OCI-LY1 (cell line): ENCODE data around the gene ACAT2.
"Not testable (repeated sequence)": the region's sequence is repeated elsewhere in the genome, so short reads cannot be mapped to it uniquely, and the experiment has no call there.

Source experiments
- H2AFZ ChIP-seq: fragments of 200-600 bp; sonication (generic), shearing (Covaris generic); 2 replicates; pipeline ENCODE4 v1.6.0; 2014; ENCODE audit warnings: antibody characterized with exemption, mild to moderate bottlenecking, low read length
- H3F3A ChIP-seq: fragments of 200-600 bp; sonication (generic), shearing (Covaris generic); 2 replicates; pipeline ENCODE4 v1.6.0; 2014; ENCODE audit warnings: mild to moderate bottlenecking, antibody characterized with exemption, low read length, moderate library complexity; ENCODE audit not compliant: insufficient read depth
- H3K27ac ChIP-seq: fragments of 200-600 bp; sonication (generic); 2 replicates; pipeline ENCODE4 v1.5.1; 2014; ENCODE audit warnings: low read length, mixed run types, mild to moderate bottlenecking, low read depth; ENCODE audit not compliant: poor library complexity, severe bottlenecking
- H3K27me3 ChIP-seq: fragments of 200-600 bp; sonication (generic); 2 replicates; pipeline ENCODE4 v1.6.0; 2014; ENCODE audit warnings: antibody characterized with exemption, mild to moderate bottlenecking, low read length, moderate library complexity; ENCODE audit not compliant: insufficient read depth
- H3K36me3 ChIP-seq: fragments of 200-600 bp; sonication (generic); 2 replicates; pipeline ENCODE4 v1.6.1; 2014; ENCODE audit warnings: mild to moderate bottlenecking, antibody characterized with exemption, low read length, moderate library complexity, mixed read lengths; ENCODE audit not compliant: insufficient read depth
- H3K4me1 ChIP-seq: fragments of 200-600 bp; sonication (generic); 2 replicates; pipeline ENCODE4 v1.5.1; 2014; ENCODE audit warnings: mild to moderate bottlenecking, low read length, moderate library complexity; ENCODE audit not compliant: insufficient read depth, severe bottlenecking
- H3K4me2 ChIP-seq: fragments of 200-600 bp; sonication (generic), shearing (Covaris generic); 2 replicates; pipeline ENCODE4 v1.6.1; 2014; ENCODE audit warnings: low read length
- H3K4me3 ChIP-seq: fragments of 200-600 bp; sonication (generic); 2 replicates; pipeline ENCODE4 v1.5.1; 2014; ENCODE audit warnings: low read length, low read depth, mild to moderate bottlenecking, mixed read lengths; ENCODE audit not compliant: poor library complexity, severe bottlenecking
- H3K79me2 ChIP-seq: fragments of 200-600 bp; shearing (Covaris generic); 2 replicates; pipeline ENCODE4 v1.6.1; 2016; ENCODE audit warnings: mixed run types, low read length, mixed read lengths; ENCODE audit not compliant: insufficient read depth
- H3K9ac ChIP-seq: fragments of 200-600 bp; sonication (generic), shearing (Covaris generic); 2 replicates; pipeline ENCODE4 v1.6.1; 2014; ENCODE audit warnings: mild to moderate bottlenecking, low read length, mixed read lengths
- H3K9me2 ChIP-seq: fragments of 200-600 bp; sonication (generic), shearing (Covaris generic); 2 replicates; pipeline ENCODE4 v1.6.1; 2014; ENCODE audit warnings: low read depth, mild to moderate bottlenecking, low read length, mixed read lengths
- H3K9me3 ChIP-seq: fragments of 200-600 bp; shearing (Covaris generic); 2 replicates; pipeline ENCODE4 v1.6.1; 2014; ENCODE audit warnings: low read length, mixed read lengths
- H4K20me1 ChIP-seq: fragments of 200-600 bp; sonication (generic), shearing (Covaris generic); 2 replicates; pipeline ENCODE4 v1.6.0; 2016; ENCODE audit warnings: mild to moderate bottlenecking, low read length; ENCODE audit not compliant: insufficient read depth
- EZH2 ChIP-seq: fragments of 200-600 bp; sonication (generic), shearing (Covaris generic); IDR thresholded peaks from 2 replicates; pipeline ENCODE4 v1.8.0; 2017; ENCODE audit warnings: borderline replicate concordance, mixed run types, mild to moderate bottlenecking, antibody characterized with exemption, low read length, moderate library complexity, mixed read lengths
- TF ChIP-seq, protein P1 (sequence below): fragments of 200-600 bp; sonication (generic), shearing (Covaris generic); IDR thresholded peaks from 2 replicates; pipeline ENCODE4 v1.5.1; 2017; ENCODE audit warnings: mild to moderate bottlenecking, antibody characterized with exemption, low read length, moderate library complexity, mixed read lengths

The ACAT2 gene

GRCh38 chr6:159745081-159745480, 16.8 kb upstream of the ACAT2 start:
- Histone ChIP-seq H3K9ac (no peak overlapping the region), H3K4me1 (no peaks in the 10 kb centered on the region), H3K4me3 (no peak overlapping the region), H3K27ac (no peak overlapping the region), H3K79me2 (0 out of 2 replicates have a peak, but pooled peaks cover 4% of the 10 kb centered on the region), H3K36me3 (peaks cover 99% of the 10 kb centered on the region), H3K27me3 (no peaks in the 10 kb centered on the region), H3F3A (no peaks in the 10 kb centered on the region), H3K9me2 (no peaks in the 10 kb centered on the region), H3K9me3 (no peaks in the 10 kb centered on the region), H3K4me2 (no peak overlapping the region), H2AFZ (no peak overlapping the region), H4K20me1 (peaks cover 2% of the 10 kb centered on the region; the same call in 1 of the 2 replicates)
- TF ChIP-seq EZH2, result no peak
- TF ChIP-seq, protein P1, sequence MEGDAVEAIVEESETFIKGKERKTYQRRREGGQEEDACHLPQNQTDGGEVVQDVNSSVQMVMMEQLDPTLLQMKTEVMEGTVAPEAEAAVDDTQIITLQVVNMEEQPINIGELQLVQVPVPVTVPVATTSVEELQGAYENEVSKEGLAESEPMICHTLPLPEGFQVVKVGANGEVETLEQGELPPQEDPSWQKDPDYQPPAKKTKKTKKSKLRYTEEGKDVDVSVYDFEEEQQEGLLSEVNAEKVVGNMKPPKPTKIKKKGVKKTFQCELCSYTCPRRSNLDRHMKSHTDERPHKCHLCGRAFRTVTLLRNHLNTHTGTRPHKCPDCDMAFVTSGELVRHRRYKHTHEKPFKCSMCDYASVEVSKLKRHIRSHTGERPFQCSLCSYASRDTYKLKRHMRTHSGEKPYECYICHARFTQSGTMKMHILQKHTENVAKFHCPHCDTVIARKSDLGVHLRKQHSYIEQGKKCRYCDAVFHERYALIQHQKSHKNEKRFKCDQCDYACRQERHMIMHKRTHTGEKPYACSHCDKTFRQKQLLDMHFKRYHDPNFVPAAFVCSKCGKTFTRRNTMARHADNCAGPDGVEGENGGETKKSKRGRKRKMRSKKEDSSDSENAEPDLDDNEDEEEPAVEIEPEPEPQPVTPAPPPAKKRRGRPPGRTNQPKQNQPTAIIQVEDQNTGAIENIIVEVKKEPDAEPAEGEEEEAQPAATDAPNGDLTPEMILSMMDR, result no peak

- H3K9me3 ChIP-seq, result no peaks in the 10 kb centered on the region
- H3K27me3 ChIP-seq, result no peaks in the 10 kb centered on the region
- TF ChIP-seq, protein P1, result no peak
- no peak for TF ChIP-seq EZH2
- H3K4me3 ChIP-seq, result no peak overlapping the region
- peaks cover 98% of the 10 kb centered on the region for H3K36me3 ChIP-seq
- no peaks in the 10 kb centered on the region for H3F3A ChIP-seq
- H3K9me2 ChIP-seq, result no peaks in the 10 kb centered on the region
- H3K4me1 ChIP-seq, result no peaks in the 10 kb centered on the region
- no peaks in the 10 kb centered on the region for H3K79me2 ChIP-seq
- no peaks in the 10 kb centered on the region for H4K20me1 ChIP-seq
- no peak overlapping the region for H3K27ac ChIP-seq
- no peak overlapping the region for H3K9ac ChIP-seq
- H2AFZ ChIP-seq, result no peak overlapping the region
- H3K4me2 ChIP-seq, result no peak overlapping the region
Observed at GRCh38 chr6:159746759-159747158, 15.1 kb upstream of the ACAT2 start.

- peaks cover 98% of the 10 kb centered on the region for H3K36me3 ChIP-seq
- H3K27me3 ChIP-seq, H3K4me1 ChIP-seq, H3K79me2 ChIP-seq, H3K9me3 ChIP-seq, H3K27ac ChIP-seq, H3K4me3 ChIP-seq, H3K9me2 ChIP-seq, H2AFZ ChIP-seq, H3K9ac ChIP-seq, H3K4me2 ChIP-seq, H4K20me1 ChIP-seq, H3F3A ChIP-seq: not testable (repeated sequence)
Observed at GRCh38 chr6:159748127-159748526, 13.7 kb upstream of the ACAT2 start.

DNA sequence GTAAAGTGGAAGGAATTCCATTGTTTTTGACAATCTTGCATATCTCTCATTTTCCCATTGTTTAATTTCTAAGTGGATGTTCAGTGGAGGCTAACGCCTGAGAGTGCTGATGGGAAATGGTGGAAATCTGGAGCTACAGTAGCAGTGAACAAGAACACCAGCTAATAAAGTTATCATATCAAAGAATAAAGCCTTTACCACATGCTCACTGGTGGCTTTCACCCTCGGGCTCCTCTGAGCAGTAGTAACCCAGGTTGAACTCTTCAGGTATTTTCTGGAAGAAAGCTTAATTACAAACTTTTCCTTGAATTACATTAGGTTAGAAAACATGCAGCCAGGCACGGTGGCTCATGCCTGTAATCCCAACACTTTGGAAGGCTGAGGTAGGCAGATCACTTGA, 10.4 kb upstream of the ACAT2 start:
- peaks cover 96% of the 10 kb centered on the region for H3K36me3 ChIP-seq

More for the DNA sequence above, 10.4 kb upstream of the ACAT2 start:
- Histone ChIP-seq H2AFZ (no peak overlapping the region), H3K9me2 (no peaks in the 10 kb centered on the region), H3K9me3 (no peaks in the 10 kb centered on the region), H3K4me3 (no peak overlapping the region), H3K79me2 (no peaks in the 10 kb centered on the region), H3K4me2 (no peak overlapping the region), H3K27ac (no peak overlapping the region), H3K27me3 (no peaks in the 10 kb centered on the region), H3F3A (no peaks in the 10 kb centered on the region), H4K20me1 (no peaks in the 10 kb centered on the region; the same call in 1 of the 2 replicates), H3K4me1 (no peaks in the 10 kb centered on the region), H3K9ac (no peak overlapping the region)
- TF ChIP-seq EZH2, result no peak
- TF ChIP-seq, protein P1, result no peak
